HL-60 (cell line): ENCODE results near the gene UBAP2.

Experiments
- DNase-seq, 2 experiments: peaks; one replicate each; pipeline ENCODE4 v3.0.0-alpha.2; 2010 to 2020; ENCODE audit warnings: low read depth in 1 of 2, low spot score in 1 of 2
- H3K27ac ChIP-seq: fragments of 250-450 bp; sonication (Bioruptor Pico); replicated peaks from 2 replicates; pipeline ENCODE4 v1.5.1; 2020; ENCODE audit warnings: mild to moderate bottlenecking, moderate library complexity
- H3K27me3 ChIP-seq: fragments of 250-450 bp; sonication (Bioruptor Pico); 2 replicates; pipeline ENCODE4 v1.5.1; 2021; ENCODE audit warnings: mild to moderate bottlenecking, moderate library complexity; ENCODE audit not compliant: insufficient read depth, poor library complexity, severe bottlenecking
- H3K4me3 ChIP-seq: replicated peaks from 2 replicates; pipeline ENCODE4 v1.5.1; 2011; ENCODE audit warnings: mild to moderate bottlenecking, control low read depth, low read length; ENCODE audit not compliant: insufficient read depth
- GABPA ChIP-seq: IDR thresholded peaks from 2 replicates; pipeline ENCODE4 v1.6.1; 2012; ENCODE audit warnings: low read depth
- POLR2AphosphoS5 ChIP-seq: IDR thresholded peaks from 2 replicates; pipeline ENCODE4 v1.6.1; 2012; ENCODE audit warnings: low read depth
- REST ChIP-seq: IDR thresholded peaks from 2 replicates; pipeline ENCODE4 v1.6.1; 2012; ENCODE audit warnings: low read depth; ENCODE audit not compliant: insufficient replicate concordance
- SPI1 ChIP-seq: IDR thresholded peaks from 2 replicates; pipeline ENCODE4 v1.6.1; 2012; ENCODE audit warnings: low read depth, mild to moderate bottlenecking, borderline replicate concordance
- TF ChIP-seq, protein P1 (sequence below): IDR thresholded peaks from one replicate; pipeline ENCODE4 v1.5.1; 2011; ENCODE audit warnings: low read length, control low read depth, inconsistent platforms; ENCODE audit not compliant: insufficient read depth

UBAP2 gene

DNA sequence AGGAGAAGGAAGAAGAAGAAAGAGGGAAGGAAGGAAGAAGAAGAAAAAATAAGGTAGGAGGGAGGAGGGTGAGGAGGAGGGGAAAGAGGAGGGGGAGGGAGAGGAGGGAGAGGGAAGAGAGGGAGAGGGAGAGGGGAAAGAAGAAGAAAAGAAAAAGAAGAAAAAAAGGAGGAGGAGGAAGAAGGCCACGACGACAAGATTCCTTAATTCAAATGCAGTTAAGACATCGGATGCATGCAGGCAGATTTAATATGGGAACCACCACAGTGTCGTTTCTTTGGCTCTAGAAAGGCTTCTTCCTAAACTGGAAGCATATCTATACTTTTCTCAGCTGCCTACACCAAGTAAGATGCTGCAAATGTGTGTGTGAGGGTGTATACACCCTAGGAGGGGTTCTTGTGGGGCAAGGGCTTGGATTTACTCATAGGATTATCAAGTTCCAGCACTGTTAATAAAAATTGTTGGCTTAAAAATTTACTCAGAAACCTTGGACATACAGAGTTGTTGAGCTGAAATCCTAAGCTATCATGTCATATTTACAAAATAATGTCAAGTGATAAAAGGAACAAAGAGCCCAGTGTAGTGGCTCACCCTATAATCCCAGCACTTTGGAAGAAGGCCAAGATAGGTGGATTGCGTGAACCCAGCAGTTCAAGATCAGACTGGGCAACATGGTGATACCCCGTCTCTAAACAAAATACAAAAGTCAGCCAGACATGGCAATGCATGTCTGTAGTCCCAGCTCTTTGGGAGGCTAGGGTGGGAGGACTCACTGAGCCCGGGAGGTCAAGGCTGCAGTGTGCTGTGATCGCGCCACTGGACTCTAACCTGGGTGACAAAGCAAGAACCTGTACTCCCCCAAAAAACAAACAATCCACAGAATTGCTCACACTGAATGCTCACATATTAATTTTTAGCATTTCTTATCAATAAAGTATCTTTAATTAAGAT lies 108.5 kb downstream of the UBAP2 start:
- DNase-seq: no peak
- Histone ChIP-seq H3K27ac (no peak overlapping the region), H3K27me3 (no peaks in the 10 kb centered on the region), H3K4me3 (no peak overlapping the region)
- TF ChIP-seq POLR2AphosphoS5: no peak
- TF ChIP-seq REST: no peak
- no peak for TF ChIP-seq GABPA
- TF ChIP-seq SPI1: no peak
- TF ChIP-seq, protein P1, sequence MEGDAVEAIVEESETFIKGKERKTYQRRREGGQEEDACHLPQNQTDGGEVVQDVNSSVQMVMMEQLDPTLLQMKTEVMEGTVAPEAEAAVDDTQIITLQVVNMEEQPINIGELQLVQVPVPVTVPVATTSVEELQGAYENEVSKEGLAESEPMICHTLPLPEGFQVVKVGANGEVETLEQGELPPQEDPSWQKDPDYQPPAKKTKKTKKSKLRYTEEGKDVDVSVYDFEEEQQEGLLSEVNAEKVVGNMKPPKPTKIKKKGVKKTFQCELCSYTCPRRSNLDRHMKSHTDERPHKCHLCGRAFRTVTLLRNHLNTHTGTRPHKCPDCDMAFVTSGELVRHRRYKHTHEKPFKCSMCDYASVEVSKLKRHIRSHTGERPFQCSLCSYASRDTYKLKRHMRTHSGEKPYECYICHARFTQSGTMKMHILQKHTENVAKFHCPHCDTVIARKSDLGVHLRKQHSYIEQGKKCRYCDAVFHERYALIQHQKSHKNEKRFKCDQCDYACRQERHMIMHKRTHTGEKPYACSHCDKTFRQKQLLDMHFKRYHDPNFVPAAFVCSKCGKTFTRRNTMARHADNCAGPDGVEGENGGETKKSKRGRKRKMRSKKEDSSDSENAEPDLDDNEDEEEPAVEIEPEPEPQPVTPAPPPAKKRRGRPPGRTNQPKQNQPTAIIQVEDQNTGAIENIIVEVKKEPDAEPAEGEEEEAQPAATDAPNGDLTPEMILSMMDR: no peak

DNA sequence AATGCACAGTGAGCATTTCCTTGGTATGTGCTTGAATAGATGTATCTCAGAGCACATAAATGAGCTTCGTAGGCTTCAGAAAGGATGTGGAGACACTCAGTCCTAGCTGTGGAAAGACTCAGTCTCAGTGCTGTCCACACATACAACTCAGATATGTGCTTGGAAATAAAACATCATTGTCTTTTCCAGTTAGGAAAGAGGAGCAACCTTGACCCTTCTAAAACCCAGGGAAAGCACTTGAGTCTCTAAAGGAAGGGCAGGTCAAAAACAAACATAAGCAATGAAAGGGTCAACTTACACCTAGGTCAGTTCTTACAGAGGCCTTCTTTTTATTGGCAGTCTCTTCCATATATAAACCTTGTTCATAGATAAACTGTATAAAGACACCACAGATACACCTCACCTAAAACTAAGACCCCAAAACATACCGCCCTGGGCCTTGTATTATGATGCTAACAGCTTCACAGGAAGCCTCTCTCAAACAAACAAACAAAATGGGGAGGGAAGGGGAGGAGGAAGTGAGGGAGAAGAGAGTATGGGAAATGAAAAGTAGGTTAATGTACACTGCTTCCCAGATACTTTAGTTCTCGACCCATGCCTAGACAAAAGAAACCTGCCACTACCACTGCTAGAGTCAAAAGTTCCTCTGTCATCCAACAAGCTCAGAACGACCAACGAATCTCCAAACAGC lies 114.4 kb downstream of the UBAP2 start:
- DNase-seq: no peak
- no peaks in the 10 kb centered on the region for H3K27me3 ChIP-seq
- TF ChIP-seq POLR2AphosphoS5 (no peak), SPI1 (no peak), REST (no peak), GABPA (no peak)
- TF ChIP-seq, protein P1: no peak
- H3K27ac ChIP-seq: no peak overlapping the region
- no peak overlapping the region for H3K4me3 ChIP-seq

DNA sequence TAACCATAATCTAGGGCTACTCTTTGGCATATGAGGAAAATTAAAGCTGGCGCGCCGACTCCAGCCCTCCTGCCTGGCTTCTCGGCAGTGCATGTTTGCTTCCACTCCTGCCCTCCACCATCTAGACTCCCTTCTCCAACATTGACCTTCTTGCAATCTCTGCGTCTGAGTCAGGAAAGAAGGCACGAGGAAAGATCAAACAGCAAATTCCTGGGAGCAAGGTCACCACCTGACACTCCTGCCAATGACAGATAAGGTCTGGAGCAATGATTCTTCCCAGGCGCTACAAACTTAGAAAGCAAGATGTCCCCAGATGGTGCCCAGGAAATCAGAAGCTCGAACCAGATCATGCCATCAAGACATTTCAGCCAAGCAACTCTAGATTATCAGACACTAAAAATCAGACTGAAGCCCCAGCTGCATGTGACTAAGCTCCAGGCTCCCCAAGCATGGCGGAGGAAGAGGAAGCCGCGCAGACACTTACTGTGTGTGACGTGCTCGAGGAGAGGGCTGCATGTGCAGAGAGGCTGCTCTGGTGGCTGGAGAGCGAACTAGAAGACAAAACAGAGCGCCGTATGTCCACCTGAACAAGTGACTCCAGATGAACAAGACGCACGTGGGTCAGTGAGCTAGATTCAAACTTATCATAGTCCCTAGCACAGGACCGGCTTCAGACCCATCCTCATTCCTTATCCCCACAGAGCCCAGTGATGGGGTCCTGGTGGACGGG lies 116.4 kb downstream of the UBAP2 start:
- TF ChIP-seq REST (no peak), POLR2AphosphoS5 (no peak), SPI1 (no peak), GABPA (no peak)
- TF ChIP-seq, protein P1: no peak
- no peak for DNase-seq
- Histone ChIP-seq H3K4me3 (no peak overlapping the region), H3K27me3 (no peaks in the 10 kb centered on the region), H3K27ac (no peak overlapping the region)
